Breast epithelium (tissue), 4 donors: ENCODE data around the gene AEBP2. TPM values are rescaled to one million over a fixed set of nuclear protein-coding genes. Genes with fewer than 3 reads are reported as not detected.

Experiments
- DNase-seq, 2 donors: peaks; one replicate each; pipeline ENCODE4 v3.0.0-alpha.2; 2019; ENCODE audit warnings: low spot score in 2 of 2
- H3K27ac ChIP-seq, 2 donors: fragments of 200-600 bp; sonication (generic) in 1 of 2; one replicate each; pipeline ENCODE4 v1.5.1; 2016 to 2019; ENCODE audit warnings: mild to moderate bottlenecking in 1 of 2
- H3K27me3 ChIP-seq, 2 donors: fragments of 200-600 bp; sonication (generic) in 1 of 2; one replicate each; pipeline versions ENCODE4 v1.5.1 to v1.6.0; 2017 to 2019; ENCODE audit warnings: control low read depth in 1 of 2, mild to moderate bottlenecking in 1 of 2
- H3K36me3 ChIP-seq: fragments of 200-600 bp; one replicate; pipeline ENCODE4 v1.5.1; 2019
- H3K4me1 ChIP-seq, 2 donors: fragments of 200-600 bp; sonication (generic); one replicate each; pipeline ENCODE4 v1.5.1; 2016 to 2019; ENCODE audit warnings: control low read depth in 1 of 2
- H3K4me3 ChIP-seq, 3 donors: fragments of 200-600 bp; sonication (generic); 1 replicate in 2 of 3; 2 replicates in 1 of 3; pipeline ENCODE4 v1.5.1; 2016 to 2019; ENCODE audit warnings: mild to moderate bottlenecking in 3 of 3, moderate library complexity in 2 of 3
- H3K9me3 ChIP-seq, 2 donors: fragments of 200-600 bp; sonication (generic) in 1 of 2; one replicate each; pipeline ENCODE4 v1.5.1; 2016 to 2019; ENCODE audit warnings: control low read depth in 1 of 2
- CTCF ChIP-seq, 3 donors: fragments of 450-650 bp; IDR thresholded peaks; one replicate each; pipeline ENCODE4 v1.5.1; 2016 to 2017; ENCODE audit warnings: antibody characterized with exemption in 3 of 3, mild to moderate bottlenecking in 3 of 3, moderate library complexity in 3 of 3
- POLR2A ChIP-seq: fragments of 450-650 bp; IDR thresholded peaks from one replicate; pipeline ENCODE4 v1.6.1; 2016; ENCODE audit warnings: antibody characterized with exemption, mild to moderate bottlenecking, moderate library complexity
- POLR2AphosphoS5 ChIP-seq, 3 donors: sonication (generic); formaldehyde crosslinking; IDR thresholded peaks; one replicate each; pipeline ENCODE4 v1.6.1; 2017; ENCODE audit warnings: antibody characterized with exemption in 3 of 3
- intact Hi-C: fragments of 100-400 bp; cut with DNase I; formaldehyde crosslinking; loops from one replicate; pipeline ENCODE4 v1.15.1; 2023; ENCODE audit warnings: low total_unique reads
- total RNA-seq, 3 donors: library from RNA; depleted of rRNA; stranded (reverse); fragments of >200 nt; gene quantifications; one replicate each; pipeline ENCODE4 v1.1.0, GENCODE V29; 2016

AEBP2 gene
- total RNA-seq, 3 donors from 2014 or later: 38.2 to 50.3 (median 42.0) TPM

DNA sequence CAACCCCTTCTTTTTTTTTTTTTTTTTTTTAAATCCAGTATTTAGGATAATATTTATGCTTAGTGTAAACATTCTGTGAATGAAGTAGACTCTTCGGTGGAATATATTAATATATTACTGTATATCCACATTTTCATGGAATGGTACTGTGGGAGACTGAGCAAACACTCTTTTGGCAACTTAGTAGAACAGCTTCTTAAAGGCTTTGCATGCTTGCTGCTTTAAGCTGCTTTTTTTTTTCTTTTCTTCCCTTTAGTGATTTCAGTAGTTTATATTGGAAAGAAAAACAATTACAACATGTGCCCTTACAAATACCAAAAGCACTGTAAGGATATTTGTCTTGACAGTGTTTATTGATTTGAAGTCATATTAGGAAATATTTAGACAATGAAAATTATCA is 78.9 kb downstream of the AEBP2 start:
- TF ChIP-seq CTCF (IDR thresholded peaks at IDR 0.05) (no peak), POLR2AphosphoS5 (IDR thresholded peaks at IDR 0.05) (no peak), POLR2A (no peak)

DNA sequence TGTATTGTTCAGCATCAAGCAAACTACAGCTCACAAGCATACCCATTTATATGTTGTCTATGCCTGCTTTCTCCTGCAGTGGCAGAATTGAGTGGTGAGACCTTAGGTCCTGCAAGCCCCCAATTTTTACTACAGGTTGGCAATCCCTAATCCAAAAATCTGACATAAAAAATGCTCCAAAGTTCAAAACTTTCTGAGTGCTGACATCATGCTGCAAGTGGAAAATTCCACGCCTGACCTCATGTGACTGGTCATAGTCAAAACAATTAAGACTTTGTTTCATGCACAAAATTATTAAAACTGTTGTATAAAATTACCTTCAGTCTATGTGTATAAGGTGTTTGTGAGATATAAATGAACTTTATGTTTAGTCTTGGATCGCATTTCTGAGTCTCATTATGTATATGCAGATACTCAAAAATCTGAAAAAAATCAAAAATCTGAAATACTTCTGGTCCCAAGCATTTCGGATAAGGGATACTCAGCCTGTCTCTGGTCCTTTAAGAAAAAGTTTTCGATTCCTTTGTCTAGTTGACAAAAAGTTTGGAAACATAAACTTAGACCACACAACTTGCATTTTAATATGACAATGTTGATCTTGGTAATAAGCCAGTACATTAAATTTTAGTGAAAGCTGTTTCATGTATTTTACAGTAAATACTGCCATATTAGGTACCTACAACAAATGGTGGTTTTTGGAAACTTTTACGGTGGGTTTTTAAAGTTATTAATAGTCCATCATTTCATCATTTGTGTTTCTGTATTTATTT is 81.5 kb downstream of the AEBP2 start:
- intact Hi-C loops: no loop called here
- no peak for TF ChIP-seq CTCF (IDR thresholded peaks at IDR 0.05)
- no peak for TF ChIP-seq POLR2AphosphoS5 (IDR thresholded peaks at IDR 0.05)
- no peak for TF ChIP-seq POLR2A
- no peak for DNase-seq
- Histone ChIP-seq H3K27ac (no peak overlapping the region), H3K9me3 (no peaks in the 10 kb centered on the region), H3K4me1 (no peaks in the 10 kb centered on the region), H3K36me3 (no peaks in the 10 kb centered on the region), H3K27me3 (no peaks in the 10 kb centered on the region), H3K4me3 (no peak overlapping the region)

More for the DNA sequence above, 78.9 kb downstream of the AEBP2 start:
- H3K4me1 ChIP-seq: no peaks in the 10 kb centered on the region
- no peak for DNase-seq
- no peak overlapping the region for H3K4me3 ChIP-seq
- H3K9me3 ChIP-seq: no peaks in the 10 kb centered on the region
- intact Hi-C loops: no loop called here
- H3K27ac ChIP-seq: no peak overlapping the region
- no peaks in the 10 kb centered on the region for H3K27me3 ChIP-seq
- H3K36me3 ChIP-seq: no peaks in the 10 kb centered on the region

DNA sequence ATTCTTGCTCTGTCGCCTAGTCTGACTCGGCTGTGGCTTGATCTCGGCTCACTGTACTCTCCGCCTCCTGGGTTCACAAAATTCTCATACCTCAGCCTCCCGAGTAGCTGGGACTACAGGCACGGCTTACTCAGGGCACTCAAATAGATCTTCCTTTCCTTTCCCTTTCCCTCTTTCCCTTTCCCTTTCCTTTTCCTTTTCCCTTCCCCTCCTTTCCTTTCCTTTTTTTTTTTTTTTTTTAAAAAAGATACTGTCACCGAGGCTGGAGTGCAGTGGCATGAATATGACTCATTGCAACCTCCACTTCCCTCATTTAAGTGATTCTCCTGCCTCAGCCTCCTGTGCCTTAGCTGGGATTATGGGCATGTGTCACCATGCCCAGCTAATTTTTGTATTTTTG is 86.0 kb downstream of the AEBP2 start:
- H3K27me3 ChIP-seq: no peaks in the 10 kb centered on the region

GRCh38 chr12:19527866-19528265 is 88.6 kb downstream of the AEBP2 start:
- Histone ChIP-seq H3K4me3 (no peak overlapping the region), H3K36me3 (no peaks in the 10 kb centered on the region), H3K4me1 (no peaks in the 10 kb centered on the region), H3K9me3 (no peaks in the 10 kb centered on the region), H3K27me3 (no peaks in the 10 kb centered on the region), H3K27ac (no peak overlapping the region)
- no peak for DNase-seq
- intact Hi-C loops: no loop called here
- TF ChIP-seq CTCF (IDR thresholded peaks at IDR 0.05) (no peak), POLR2A (no peak), POLR2AphosphoS5 (IDR thresholded peaks at IDR 0.05) (no peak)

More for the DNA sequence above, 86.0 kb downstream of the AEBP2 start:
- no peak for DNase-seq
- H3K4me3 ChIP-seq: no peak overlapping the region
- H3K9me3 ChIP-seq: no peaks in the 10 kb centered on the region
- intact Hi-C loops: no loop called here
- no peaks in the 10 kb centered on the region for H3K4me1 ChIP-seq
- no peaks in the 10 kb centered on the region for H3K36me3 ChIP-seq
- TF ChIP-seq CTCF (IDR thresholded peaks at IDR 0.05) (no peak), POLR2AphosphoS5 (IDR thresholded peaks at IDR 0.05) (no peak), POLR2A (no peak)
- no peak overlapping the region for H3K27ac ChIP-seq

DNA sequence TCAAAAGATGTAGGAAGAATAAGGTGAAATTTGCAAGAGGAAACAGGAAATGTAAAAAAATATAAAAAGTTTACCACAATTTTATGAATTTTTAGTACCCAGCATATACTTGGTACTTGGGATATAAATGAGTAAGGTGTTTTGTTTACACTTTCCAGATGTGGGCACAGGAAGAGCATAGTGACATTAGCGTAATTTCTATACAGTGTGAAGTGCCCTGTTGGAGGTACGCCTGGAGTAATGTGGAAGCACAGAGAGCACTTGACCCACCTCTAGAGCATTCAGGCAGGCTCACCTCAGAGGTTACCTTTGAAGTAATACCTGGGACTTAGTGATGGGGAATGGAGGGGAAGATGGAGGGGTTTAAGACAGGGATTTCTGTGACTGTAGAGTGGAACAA is 89.5 kb downstream of the AEBP2 start:
- H3K27ac ChIP-seq: no peak overlapping the region
- no peaks in the 10 kb centered on the region for H3K9me3 ChIP-seq
- no peaks in the 10 kb centered on the region for H3K27me3 ChIP-seq
- no peak for DNase-seq
- intact Hi-C loops: no loop called here
- no peaks in the 10 kb centered on the region for H3K36me3 ChIP-seq
- H3K4me1 ChIP-seq: no peaks in the 10 kb centered on the region
- H3K4me3 ChIP-seq: no peak overlapping the region
- TF ChIP-seq POLR2A: no peak
- TF ChIP-seq CTCF (IDR thresholded peaks at IDR 0.05): no peak
- TF ChIP-seq POLR2AphosphoS5 (IDR thresholded peaks at IDR 0.05): no peak
